Gastrocnemius medialis (tissue), 4 donors: ENCODE measurements around the gene SORBS1.

Experiments used
- POLR2A ChIP-seq, 2 donors: fragments of 450-650 bp; IDR thresholded peaks; one replicate each; pipeline ENCODE4 v1.6.1; 2017; ENCODE audit warnings: antibody characterized with exemption in 2 of 2, mild to moderate bottlenecking in 2 of 2, moderate library complexity in 2 of 2
- TF ChIP-seq, protein P1 (sequence below), 5 experiments: fragments of 450-650 bp in 3 of 5; fragments of 200-600 bp in 2 of 5; sonication (generic) in 2 of 5; IDR thresholded peaks in 4 of 5; conservative IDR thresholded peaks in 1 of 5; 1 replicate in 4 of 5; 2 replicates in 1 of 5; pipeline ENCODE4 v1.5.1; 2016 to 2019; ENCODE audit warnings: antibody characterized with exemption in 5 of 5, mild to moderate bottlenecking in 3 of 5, moderate library complexity in 3 of 5

- TF ChIP-seq, protein P1, sequence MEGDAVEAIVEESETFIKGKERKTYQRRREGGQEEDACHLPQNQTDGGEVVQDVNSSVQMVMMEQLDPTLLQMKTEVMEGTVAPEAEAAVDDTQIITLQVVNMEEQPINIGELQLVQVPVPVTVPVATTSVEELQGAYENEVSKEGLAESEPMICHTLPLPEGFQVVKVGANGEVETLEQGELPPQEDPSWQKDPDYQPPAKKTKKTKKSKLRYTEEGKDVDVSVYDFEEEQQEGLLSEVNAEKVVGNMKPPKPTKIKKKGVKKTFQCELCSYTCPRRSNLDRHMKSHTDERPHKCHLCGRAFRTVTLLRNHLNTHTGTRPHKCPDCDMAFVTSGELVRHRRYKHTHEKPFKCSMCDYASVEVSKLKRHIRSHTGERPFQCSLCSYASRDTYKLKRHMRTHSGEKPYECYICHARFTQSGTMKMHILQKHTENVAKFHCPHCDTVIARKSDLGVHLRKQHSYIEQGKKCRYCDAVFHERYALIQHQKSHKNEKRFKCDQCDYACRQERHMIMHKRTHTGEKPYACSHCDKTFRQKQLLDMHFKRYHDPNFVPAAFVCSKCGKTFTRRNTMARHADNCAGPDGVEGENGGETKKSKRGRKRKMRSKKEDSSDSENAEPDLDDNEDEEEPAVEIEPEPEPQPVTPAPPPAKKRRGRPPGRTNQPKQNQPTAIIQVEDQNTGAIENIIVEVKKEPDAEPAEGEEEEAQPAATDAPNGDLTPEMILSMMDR (IDR thresholded peaks at IDR 0.05 in 4 of 5, conservative IDR thresholded peaks at IDR 0.05 in 1 of 5) = no peak
- no peak for TF ChIP-seq POLR2A (IDR thresholded peaks at IDR 0.05)
Measured at GRCh38 chr10:95561864-95562177, 650 bp upstream of the SORBS1 start.
